ENCODE results near the gene ZRANB3.

Gene ZRANB3

GRCh38 chr2:135276525-135276924 is 254.5 kb downstream of the ZRANB3 start:
- Histone ChIP-seq H3K27me3 (ENCODE audit: control insufficient read depth in 1 of 2, insufficient read depth in 2 of 2, low read length in 2 of 2) (no peaks in the 10 kb centered on the region), H3K27ac (ENCODE audit: low read depth, low read length) (no peak overlapping the region), H3K4me3 (ENCODE audit: low read depth in 1 of 2, low read length in 2 of 2) (no peak overlapping the region), H3K9ac (ENCODE audit: low read length) (no peak overlapping the region), H3K4me1 (ENCODE audit: insufficient read depth, low read length) (no peaks in the 10 kb centered on the region), H3K9me3 (ENCODE audit: low read length) (no peaks in the 10 kb centered on the region), H3K36me3 (ENCODE audit: insufficient read depth, low read length) (no peaks in the 10 kb centered on the region)

DNA sequence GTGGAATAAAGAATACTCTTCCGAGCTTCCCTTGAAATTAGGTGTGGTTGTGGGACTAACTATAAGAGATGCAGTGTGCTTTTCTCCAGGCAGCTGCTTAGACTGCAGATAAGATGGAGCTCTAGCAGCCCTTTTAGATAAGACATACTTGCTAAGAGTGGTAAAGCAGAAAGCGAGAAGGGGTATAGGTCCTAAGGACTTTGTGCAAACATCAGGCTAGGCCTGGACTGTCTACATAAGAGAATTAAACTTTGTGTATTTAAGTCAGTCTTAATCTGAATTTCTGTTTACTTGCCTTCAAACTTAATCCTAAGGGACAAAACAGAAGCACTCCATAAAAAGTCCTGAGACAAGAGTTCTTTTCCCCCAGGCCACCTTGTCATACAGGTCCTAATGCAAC is 260.0 kb downstream of the ZRANB3 start:
- H3K27ac ChIP-seq (ENCODE audit: low read depth, low read length) = no peak overlapping the region
- H3K36me3 ChIP-seq (ENCODE audit: insufficient read depth, low read length) = no peaks in the 10 kb centered on the region
- no peak overlapping the region for H3K4me3 ChIP-seq (ENCODE audit: low read depth in 1 of 2, low read length in 2 of 2)
- H3K9me3 ChIP-seq (ENCODE audit: low read length) = no peaks in the 10 kb centered on the region
- H3K4me1 ChIP-seq (ENCODE audit: insufficient read depth, low read length) = no peaks in the 10 kb centered on the region
- H3K27me3 ChIP-seq (ENCODE audit: control insufficient read depth in 1 of 2, insufficient read depth in 2 of 2, low read length in 2 of 2) = no peaks in the 10 kb centered on the region
- no peak overlapping the region for H3K9ac ChIP-seq (ENCODE audit: low read length)

DNA sequence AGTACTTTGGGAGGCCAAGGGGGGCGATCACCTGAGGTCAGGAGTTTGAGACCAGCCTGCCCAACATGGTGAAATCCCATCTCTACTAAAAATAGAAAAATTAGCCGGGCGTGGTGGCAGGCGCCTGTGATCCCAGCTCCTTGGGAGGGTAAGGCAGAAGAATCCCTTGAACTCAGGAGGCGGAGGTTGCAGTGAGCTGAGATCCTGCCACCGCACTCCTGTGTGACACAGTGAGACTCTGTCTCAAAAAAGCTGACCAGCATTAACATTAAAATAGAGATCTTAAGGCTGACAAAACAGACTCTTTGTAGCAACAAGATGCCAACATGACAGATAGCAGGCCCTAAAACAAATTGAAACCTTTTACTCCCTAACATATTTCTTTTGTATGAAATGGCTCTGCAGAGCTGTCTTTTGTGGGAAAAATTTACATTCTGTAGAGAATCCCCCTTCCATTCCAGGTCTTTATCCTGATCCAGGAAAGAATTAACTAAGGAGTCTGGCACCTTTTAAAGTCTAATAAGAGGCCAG is 265.0 kb downstream of the ZRANB3 start:
- Histone ChIP-seq H3K4me3 (ENCODE audit: low read depth in 1 of 2, low read length in 2 of 2) (no peak overlapping the region), H3K9ac (ENCODE audit: low read length) (no peak overlapping the region), H3K4me1 (ENCODE audit: insufficient read depth, low read length) (no peaks in the 10 kb centered on the region), H3K27me3 (ENCODE audit: control insufficient read depth in 1 of 2, insufficient read depth in 2 of 2, low read length in 2 of 2) (no peaks in the 10 kb centered on the region), H3K27ac (ENCODE audit: low read depth, low read length) (no peak overlapping the region), H3K9me3 (ENCODE audit: low read length) (no peaks in the 10 kb centered on the region), H3K36me3 (ENCODE audit: insufficient read depth, low read length) (no peaks in the 10 kb centered on the region)

GRCh38 chr2:135259123-135259522 is 271.9 kb downstream of the ZRANB3 start:
- Histone ChIP-seq H3K4me3 (ENCODE audit: low read depth in 1 of 2, low read length in 2 of 2) (no peak overlapping the region), H3K36me3 (ENCODE audit: insufficient read depth, low read length) (no peaks in the 10 kb centered on the region), H3K27me3 (ENCODE audit: control insufficient read depth in 1 of 2, insufficient read depth in 2 of 2, low read length in 2 of 2) (no peaks in the 10 kb centered on the region), H3K9ac (ENCODE audit: low read length) (no peak overlapping the region), H3K4me1 (ENCODE audit: insufficient read depth, low read length) (no peaks in the 10 kb centered on the region), H3K27ac (ENCODE audit: low read depth, low read length) (no peak overlapping the region), H3K9me3 (ENCODE audit: low read length) (no peaks in the 10 kb centered on the region)

DNA sequence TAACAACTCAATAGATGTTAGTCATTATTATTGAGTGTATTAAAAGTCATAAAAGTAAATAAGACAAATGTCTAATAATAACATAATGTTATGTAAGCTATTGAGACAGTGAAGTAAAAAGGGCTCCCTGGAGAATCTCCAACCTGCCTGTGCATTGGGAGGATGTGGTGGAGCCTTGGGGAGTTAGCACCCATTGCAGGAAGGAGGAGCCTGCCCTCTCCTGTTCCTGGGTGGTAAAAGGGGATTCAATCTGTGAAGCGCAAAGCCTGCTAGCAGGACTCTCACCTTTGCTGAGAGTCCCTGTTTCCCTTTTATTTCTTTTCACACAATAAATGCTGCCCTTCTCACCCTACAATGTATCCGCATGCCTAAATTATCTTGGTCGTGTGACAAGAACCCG is 272.8 kb downstream of the ZRANB3 start:
- H3K4me3 ChIP-seq (ENCODE audit: low read depth in 1 of 2, low read length in 2 of 2) = no peak overlapping the region
- no peak overlapping the region for H3K9ac ChIP-seq (ENCODE audit: low read length)
- no peaks in the 10 kb centered on the region for H3K27me3 ChIP-seq (ENCODE audit: control insufficient read depth in 1 of 2, insufficient read depth in 2 of 2, low read length in 2 of 2)
- H3K4me1 ChIP-seq (ENCODE audit: insufficient read depth, low read length) = no peaks in the 10 kb centered on the region
- no peak overlapping the region for H3K27ac ChIP-seq (ENCODE audit: low read depth, low read length)
- no peaks in the 10 kb centered on the region for H3K9me3 ChIP-seq (ENCODE audit: low read length)
- no peaks in the 10 kb centered on the region for H3K36me3 ChIP-seq (ENCODE audit: insufficient read depth, low read length)

- Histone ChIP-seq H3K36me3 (ENCODE audit: insufficient read depth, low read length) (no peaks in the 10 kb centered on the region), H3K4me3 (ENCODE audit: low read depth in 1 of 2, low read length in 2 of 2) (no peak overlapping the region), H3K9ac (ENCODE audit: low read length) (no peak overlapping the region), H3K4me1 (ENCODE audit: insufficient read depth, low read length) (no peaks in the 10 kb centered on the region), H3K9me3 (ENCODE audit: low read length) (no peaks in the 10 kb centered on the region), H3K27ac (ENCODE audit: low read depth, low read length) (no peak overlapping the region), H3K27me3 (ENCODE audit: control insufficient read depth in 1 of 2, insufficient read depth in 2 of 2, low read length in 2 of 2) (no peaks in the 10 kb centered on the region)
Observed at GRCh38 chr2:135257383-135258090, 273.5 kb downstream of the ZRANB3 start.

GRCh38 chr2:135256531-135257260 is 274.3 kb downstream of the ZRANB3 start:
- no peaks in the 10 kb centered on the region for H3K9me3 ChIP-seq (ENCODE audit: low read length)
- no peak overlapping the region for H3K9ac ChIP-seq (ENCODE audit: low read length)
- no peaks in the 10 kb centered on the region for H3K4me1 ChIP-seq (ENCODE audit: insufficient read depth, low read length)
- H3K27me3 ChIP-seq (ENCODE audit: control insufficient read depth in 1 of 2, insufficient read depth in 2 of 2, low read length in 2 of 2) = no peaks in the 10 kb centered on the region
- no peak overlapping the region for H3K27ac ChIP-seq (ENCODE audit: low read depth, low read length)
- H3K4me3 ChIP-seq (ENCODE audit: low read depth in 1 of 2, low read length in 2 of 2) = no peak overlapping the region
- H3K36me3 ChIP-seq (ENCODE audit: insufficient read depth, low read length) = no peaks in the 10 kb centered on the region

GRCh38 chr2:135255208-135255607 is 275.8 kb downstream of the ZRANB3 start:
- Histone ChIP-seq H3K9me3 (ENCODE audit: low read length) (no peaks in the 10 kb centered on the region), H3K9ac (ENCODE audit: low read length) (no peak overlapping the region), H3K36me3 (ENCODE audit: insufficient read depth, low read length) (no peaks in the 10 kb centered on the region), H3K4me1 (ENCODE audit: insufficient read depth, low read length) (no peaks in the 10 kb centered on the region), H3K27me3 (ENCODE audit: control insufficient read depth in 1 of 2, insufficient read depth in 2 of 2, low read length in 2 of 2) (no peaks in the 10 kb centered on the region), H3K4me3 (ENCODE audit: low read depth in 1 of 2, low read length in 2 of 2) (no peak overlapping the region), H3K27ac (ENCODE audit: low read depth, low read length) (no peak overlapping the region)

DNA sequence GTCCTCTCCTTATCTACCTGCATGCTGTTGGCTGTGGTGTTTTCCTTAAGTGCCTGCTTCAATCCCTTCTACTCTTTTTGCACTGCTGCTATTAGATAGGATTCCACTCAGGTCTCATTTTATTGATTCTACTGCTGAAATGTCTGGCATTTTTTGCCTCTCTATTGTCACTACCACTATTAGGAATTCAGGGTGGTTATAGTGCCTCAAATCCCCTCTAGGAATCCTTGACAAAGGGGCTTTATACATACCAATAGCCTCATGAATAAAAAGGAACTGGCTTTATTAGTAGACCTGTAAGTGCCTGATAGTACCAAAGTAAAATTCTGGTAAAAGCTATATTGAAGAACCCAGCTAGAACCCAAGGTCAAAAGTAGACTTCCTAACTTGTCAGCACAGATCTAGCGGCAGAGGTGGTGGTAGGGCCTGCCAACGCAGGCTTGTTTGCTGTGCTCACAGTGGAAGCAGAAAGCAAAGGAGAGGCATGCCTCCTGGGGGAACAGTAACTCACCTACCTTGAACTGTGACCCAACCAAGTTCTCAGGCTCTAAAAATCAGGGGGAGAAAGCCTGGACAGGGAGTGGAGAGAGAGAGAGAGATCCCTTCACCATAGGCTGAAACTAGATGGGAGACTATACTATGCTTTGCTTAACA is 278.1 kb downstream of the ZRANB3 start:
- Histone ChIP-seq H3K4me1 (ENCODE audit: insufficient read depth, low read length) (no peaks in the 10 kb centered on the region), H3K4me3 (ENCODE audit: low read depth in 1 of 2, low read length in 2 of 2) (no peak overlapping the region), H3K27ac (ENCODE audit: low read depth, low read length) (no peak overlapping the region), H3K36me3 (ENCODE audit: insufficient read depth, low read length) (no peaks in the 10 kb centered on the region), H3K9me3 (ENCODE audit: low read length) (no peaks in the 10 kb centered on the region), H3K27me3 (ENCODE audit: control insufficient read depth in 1 of 2, insufficient read depth in 2 of 2, low read length in 2 of 2) (no peaks in the 10 kb centered on the region), H3K9ac (ENCODE audit: low read length) (no peak overlapping the region)

GRCh38 chr2:135248611-135249010 is 282.4 kb downstream of the ZRANB3 start:
- H3K9me3 ChIP-seq (ENCODE audit: low read length) = no peaks in the 10 kb centered on the region
- no peak overlapping the region for H3K9ac ChIP-seq (ENCODE audit: low read length)
- no peak overlapping the region for H3K27ac ChIP-seq (ENCODE audit: low read depth, low read length)
- no peaks in the 10 kb centered on the region for H3K27me3 ChIP-seq (ENCODE audit: control insufficient read depth in 1 of 2, insufficient read depth in 2 of 2, low read length in 2 of 2)
- H3K4me1 ChIP-seq (ENCODE audit: insufficient read depth, low read length) = no peaks in the 10 kb centered on the region
- H3K4me3 ChIP-seq (ENCODE audit: low read depth in 1 of 2, low read length in 2 of 2) = no peak overlapping the region
- no peaks in the 10 kb centered on the region for H3K36me3 ChIP-seq (ENCODE audit: insufficient read depth, low read length)

- Histone ChIP-seq H3K4me3 (ENCODE audit: low read depth in 1 of 2, low read length in 2 of 2) (no peak overlapping the region), H3K4me1 (ENCODE audit: insufficient read depth, low read length) (no peaks in the 10 kb centered on the region), H3K9ac (ENCODE audit: low read length) (no peak overlapping the region), H3K27ac (ENCODE audit: low read depth, low read length) (no peak overlapping the region), H3K9me3 (ENCODE audit: low read length) (no peaks in the 10 kb centered on the region), H3K36me3 (ENCODE audit: insufficient read depth, low read length) (no peaks in the 10 kb centered on the region), H3K27me3 (ENCODE audit: control insufficient read depth in 1 of 2, insufficient read depth in 2 of 2, low read length in 2 of 2) (no peaks in the 10 kb centered on the region)
Observed at GRCh38 chr2:135246711-135247270, 284.2 kb downstream of the ZRANB3 start.

Data from muscle layer of colon (tissue), 2 donors.